Femur (tissue), 1 donor: ENCODE results near the gene PTX4.

Source experiments
- DNase-seq: peaks from one replicate; pipeline ENCODE4 v3.0.0-alpha.2; 2017

PTX4 gene, protein sequence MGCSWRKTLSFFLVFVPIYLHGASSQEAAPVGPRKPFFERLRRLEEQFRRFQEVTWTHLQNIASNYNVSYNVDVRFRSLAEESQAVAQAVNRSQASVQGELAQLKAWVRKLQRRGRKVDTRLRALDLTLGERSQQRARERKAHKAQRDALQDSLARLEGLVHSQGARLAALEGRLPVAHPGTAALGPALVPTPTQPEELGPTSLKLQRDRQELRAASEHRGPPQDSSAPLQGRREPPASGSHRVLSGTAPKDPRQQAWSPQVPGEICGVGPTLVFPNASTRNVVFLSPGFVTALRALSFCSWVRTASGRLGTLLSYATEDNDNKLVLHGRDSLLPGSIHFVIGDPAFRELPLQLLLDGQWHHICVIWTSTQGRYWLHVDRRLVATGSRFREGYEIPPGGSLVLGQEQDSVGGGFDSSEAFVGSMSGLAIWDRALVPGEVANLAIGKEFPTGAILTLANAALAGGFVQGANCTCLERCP

DNA sequence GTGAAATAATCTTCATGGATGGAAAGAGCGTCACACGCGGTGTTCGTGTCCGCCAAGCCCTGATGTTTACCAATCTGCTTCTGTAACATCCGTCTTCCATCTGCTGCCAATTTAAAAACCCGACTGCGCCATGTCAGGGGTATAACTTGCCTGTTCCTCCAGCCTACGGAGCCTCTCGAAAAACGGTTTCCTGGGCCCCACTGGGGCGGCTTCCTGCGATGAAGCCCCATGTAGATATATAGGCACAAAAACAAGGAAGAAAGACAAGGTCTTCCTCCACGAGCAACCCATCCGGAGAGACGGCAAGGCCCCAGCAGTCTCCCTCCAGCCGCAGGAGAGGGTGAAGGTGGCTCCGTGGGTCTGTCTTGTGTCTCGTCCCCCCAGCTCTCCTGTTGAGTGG lies at the start of gene PTX4:
Gene PTX4 (minus strand): TSS at position 326 of the 400 bp plus-strand sequence. CDS start 35 bp downstream, at position 291.
- no peak for DNase-seq

DNA sequence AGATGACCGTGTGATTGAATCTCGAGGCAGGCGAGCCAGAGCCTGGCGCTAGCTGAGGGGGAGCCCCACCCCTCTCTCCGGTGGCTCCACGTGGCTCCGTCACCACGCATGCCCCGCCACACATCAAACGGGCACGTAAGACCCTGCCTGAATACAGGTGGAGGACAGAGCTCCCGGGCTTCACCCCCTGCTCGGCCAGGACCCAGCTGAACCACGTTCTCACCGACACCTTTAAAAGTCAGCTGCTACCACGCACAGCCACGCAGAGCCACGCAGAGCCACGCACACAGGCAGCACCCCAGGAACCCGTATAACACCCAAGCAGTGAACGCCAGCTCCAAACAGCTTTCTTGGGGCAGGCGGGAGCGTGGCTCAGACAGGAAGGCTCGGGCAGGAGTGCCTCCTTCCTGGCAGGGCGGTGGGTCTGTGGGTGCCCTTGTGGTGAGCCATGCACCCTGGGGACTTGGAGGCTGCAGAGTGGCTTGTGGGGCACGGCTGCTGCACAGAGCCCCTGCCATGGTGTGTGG lies 49.1 kb upstream of the PTX4 start:
- peak; percentile 26 for DNase-seq

DNA sequence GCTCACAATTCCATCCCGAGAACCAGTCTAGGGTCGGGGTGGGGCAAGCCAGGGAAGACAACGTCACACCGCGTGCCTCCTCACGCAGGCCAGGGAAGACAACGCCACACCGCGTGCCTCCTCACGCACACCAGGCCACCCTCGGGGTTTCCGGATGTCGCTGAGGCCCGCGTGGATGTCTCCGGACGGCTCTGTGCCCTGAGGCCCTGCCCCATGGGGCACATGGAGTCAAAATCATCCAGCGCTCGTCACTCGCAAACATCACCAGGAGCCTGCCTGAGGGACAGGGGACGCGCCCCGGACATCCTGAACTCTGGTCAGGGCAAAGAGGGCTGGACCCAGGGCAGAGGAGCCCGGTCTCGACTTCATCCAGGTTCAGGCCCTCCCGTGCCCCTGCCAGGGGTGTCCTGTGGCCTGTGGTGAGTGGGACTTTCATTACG lies 48.4 kb upstream of the PTX4 start:
- DNase-seq: peak; percentile 13

DNA sequence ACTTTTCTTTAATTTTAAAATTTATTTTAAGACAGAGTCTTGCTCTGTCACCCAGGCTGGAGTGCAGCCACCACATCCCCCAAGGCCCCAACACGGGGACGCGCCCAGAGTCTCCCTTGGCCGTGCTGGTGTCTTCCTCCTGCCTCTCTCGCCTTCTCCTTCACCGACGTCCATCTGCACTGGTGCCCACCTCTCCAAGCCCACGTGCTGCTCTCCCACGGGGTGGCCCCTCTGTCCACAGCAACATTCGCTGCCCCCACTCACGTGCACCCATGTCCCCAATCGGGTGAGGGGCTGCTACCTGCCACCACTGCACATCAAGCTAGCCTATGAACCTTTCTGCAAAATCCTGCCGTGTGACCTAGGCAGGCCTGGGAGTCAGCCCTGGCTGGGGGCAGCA lies 47.9 kb upstream of the PTX4 start:
- no peak for DNase-seq

DNA sequence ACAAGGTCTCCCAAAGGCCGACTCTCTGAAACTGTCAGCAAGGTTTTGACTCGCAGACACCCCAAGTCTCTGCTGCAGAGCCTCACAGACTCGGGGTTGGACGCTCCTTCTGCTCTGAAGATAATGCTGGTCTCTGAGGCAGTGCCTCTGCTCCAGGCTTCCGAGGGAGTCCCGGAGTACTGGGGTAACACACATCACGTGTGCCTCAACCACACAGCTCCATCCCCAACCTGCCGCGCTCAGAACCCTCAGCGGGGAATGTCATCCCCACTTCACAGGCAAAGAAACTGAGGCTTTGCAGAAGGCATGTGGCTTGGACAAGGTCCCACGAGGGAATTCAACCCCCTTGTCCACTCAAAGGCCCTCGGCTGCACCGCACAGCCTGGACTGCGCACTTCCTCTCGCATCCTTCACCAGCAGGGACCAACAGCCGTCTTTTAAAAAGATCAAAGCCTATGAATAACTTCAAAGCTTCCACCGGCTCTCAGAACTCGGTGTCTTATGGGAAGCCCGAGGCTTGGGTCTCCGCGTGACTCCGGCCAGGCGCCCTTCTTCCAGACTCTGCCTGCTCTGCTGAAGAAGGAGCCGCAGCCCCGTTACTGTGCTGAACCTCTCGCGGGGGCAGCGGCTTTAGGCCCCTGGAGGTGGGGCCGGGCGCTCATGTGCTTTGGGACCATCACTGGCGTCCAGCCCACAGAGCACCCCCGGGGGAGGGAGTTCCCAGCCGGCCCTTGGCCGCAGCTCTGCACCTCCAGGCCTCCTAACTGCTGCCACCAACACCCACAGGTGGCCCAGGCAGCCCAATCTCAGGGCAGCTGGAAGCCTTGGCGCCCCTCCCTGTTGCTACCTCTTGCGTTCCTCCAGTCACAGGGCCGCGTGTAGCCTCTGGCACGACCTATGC lies 46.9 kb upstream of the PTX4 start:
- DNase-seq: no peak

DNA sequence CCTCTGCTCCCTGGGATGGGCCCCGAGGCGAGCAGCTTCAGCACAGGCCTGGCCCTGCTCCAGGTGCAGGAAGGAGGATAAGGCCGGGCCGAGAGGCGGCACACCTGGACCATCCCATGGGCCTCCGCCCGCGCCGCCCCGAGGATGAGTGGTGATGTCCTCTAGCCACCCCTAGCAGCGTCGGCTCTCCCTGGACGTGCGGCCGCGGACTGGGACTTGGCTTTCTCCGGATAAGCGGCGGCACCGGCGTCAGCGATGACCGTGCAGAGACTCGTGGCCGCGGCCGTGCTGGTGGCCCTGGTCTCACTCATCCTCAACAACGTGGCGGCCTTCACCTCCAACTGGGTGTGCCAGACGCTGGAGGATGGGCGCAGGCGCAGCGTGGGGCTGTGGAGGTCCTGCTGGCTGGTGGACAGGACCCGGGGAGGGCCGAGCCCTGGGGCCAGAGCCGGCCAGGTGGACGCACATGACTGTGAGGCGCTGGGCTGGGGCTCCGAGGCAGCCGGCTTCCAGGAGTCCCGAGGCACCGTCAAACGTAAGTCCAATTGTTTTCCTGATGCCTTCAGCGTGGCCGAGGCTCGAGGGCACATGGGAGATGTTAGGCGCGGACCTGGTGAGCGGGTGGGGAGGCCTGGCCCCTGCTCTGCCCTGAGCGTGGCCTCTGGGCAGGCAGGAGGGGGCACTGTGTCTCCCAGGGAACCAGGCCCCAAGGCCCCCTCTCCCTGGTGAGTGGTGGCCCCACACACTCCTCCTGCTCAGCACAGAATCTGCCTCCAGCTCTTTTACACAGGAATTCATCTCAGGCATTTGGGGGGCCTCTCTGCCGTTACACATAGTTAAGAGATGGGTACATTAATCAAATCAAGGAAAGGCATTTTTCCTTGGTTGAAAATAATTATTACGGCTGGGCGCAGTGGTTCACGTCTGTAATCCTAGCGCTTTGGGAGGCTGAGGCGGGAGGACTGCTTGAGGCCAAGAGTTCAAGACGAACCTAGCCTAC lies 45.6 kb upstream of the PTX4 start:
- DNase-seq: no peak

DNA sequence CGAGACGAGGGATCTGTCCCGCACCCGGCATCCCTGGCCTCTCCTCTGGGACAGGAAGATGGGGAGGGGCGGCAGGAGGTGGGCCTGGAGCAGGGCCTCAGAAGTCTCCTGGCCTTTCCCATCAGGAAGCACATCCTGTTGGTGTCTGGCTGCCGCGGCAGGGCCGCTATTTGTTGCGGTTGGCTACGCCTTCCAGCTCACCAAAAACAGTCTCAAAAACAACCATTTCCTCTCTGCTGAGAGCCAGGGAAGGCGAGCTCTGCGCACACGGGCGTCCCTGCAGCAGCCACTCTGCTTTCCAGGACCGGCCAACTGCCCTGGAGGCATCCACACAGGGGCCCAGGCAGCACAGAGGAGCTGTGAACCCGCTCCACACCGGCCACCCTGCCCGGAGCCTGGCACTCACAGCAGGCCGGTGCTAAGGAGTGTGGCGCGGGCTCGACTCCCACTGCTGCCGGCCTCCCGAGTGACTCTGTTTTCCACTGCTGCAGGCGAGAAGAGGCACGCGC lies 44.8 kb upstream of the PTX4 start, which contains the start of gene TMEM204:
Gene TMEM204 (plus strand): TSS at position 224 of the 509 bp plus-strand sequence. CDS start 610 bp downstream, outside the sequence.
- DNase-seq: peak; percentile 87

DNA sequence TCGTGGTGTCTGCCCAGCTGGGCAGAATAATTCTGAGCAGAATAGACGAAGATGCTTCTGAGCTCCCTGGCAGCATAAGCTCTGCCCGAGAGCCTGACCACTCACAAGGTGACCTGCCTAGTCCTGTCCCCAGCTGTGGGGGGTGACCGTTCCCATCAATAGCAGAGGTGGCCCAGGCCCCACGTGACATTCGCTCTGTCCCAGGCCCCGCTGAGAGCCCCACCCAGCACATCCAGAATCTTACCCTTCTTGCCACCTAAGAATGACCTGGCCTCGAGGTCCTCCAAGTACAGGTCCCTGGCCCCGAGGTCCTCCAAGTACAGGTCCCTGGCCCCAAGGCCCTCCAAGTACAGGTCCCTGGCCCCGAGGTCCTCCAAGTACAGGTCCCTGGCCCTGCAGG lies 44.0 kb upstream of the PTX4 start:
- DNase-seq: no peak

DNA sequence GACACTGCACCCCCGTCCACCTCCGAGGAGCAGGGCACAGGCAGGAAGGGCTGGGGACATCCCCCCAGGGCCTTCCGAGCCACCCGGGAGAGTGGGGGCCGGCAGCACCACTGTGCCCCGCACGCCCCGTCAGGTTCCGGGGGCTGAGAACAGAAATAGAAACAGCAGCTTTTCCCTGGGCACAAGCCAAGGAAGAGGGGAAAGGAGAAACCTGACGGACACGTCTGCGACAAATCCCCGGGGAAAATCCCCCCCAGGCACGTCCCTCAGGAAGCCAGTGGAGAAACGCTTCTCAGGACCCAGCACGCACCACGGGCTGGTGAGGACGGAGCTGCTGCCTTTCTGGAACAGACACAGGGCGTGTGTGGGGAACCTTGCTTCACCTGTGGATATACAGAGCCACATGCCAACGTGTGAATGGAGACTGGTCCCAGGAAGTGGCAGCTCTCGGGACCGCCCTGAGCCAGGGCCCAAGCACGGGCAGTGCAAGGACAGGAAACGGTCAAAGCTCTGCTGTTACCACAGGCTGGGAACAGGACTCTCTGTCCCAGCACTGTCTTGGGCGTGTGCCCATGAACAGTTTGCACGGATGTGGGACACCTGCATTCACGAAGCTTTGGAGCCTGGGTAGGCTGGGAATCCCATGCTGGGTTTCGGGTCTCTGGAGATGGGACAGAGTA lies 43.5 kb upstream of the PTX4 start:
- peak; percentile 55 for DNase-seq

DNA sequence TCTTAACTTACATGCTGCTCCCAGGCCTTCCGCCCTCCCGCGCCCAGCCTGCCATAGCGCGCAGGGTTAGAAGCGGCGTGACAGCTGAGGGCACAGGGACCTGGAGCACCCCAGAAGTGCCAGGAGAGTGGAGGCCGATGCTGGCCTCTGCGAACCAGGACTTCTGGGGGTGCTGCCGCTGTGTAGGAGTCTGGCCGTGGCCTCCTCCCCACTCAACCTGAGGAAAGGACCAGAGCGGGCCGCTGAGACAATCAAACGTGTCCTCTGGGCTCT lies 42.8 kb upstream of the PTX4 start:
- DNase-seq: no peak

DNA sequence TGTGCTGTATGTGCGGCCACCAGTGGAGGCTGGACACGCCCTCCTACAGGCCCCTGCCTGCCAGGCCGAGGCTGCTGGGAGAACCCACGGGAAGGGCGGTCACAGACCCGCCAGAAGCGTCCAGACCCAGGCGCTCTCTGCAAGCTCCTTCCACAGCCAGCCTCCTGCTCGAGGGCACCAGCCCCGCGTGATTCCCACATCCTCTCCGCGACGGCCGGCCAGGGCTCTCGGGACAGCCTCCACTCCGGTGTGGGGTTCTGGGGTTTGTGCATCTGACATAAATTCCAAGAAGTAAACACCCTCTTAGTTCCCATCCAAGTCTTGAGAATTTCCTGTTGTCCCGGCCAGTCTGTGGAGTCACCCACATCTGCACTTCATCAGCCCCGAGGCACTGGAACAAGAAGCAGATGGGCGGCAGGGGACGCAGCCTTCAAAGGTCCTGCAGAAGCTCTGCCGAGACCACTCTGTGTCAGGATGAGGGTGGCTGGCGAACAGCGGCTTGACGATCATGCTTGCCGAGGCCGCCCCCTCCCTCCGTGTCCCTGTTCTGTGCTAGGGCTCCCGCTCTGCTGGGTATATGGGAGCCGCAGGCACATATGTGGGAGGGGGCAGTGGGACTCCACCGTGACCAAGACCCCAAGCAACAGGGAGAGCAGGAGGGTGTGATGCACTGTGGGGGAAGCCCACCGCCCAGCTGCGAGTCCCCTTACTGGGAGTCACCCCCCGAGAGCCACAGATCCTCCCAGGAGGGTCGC lies 42.3 kb upstream of the PTX4 start:
- peak; percentile 79 for DNase-seq

DNA sequence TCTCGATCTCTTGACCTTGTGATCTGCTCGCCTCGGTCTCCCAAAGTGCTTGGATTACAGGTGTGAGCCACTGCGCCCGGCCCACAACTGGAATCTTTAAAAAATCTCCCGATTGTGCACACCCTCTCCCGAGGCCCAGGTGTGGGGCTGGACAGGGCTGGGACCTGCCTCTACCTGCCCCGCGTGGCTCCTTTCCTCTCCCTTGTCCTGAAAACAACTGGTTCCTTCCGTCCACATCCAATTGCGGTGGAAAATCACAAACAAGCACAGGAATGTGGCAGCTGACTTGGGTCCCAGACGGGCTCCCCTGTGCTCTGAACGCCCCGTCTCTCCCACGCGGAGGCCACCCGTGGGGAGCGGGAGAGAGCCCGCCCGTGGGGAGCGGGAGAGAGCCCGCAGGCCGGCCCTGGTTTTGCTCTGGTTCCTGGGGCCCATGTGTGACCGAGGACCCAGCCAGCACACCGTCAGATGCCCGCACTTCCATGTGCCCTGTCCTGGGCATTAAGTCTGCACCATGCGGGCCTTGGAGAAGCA lies 41.7 kb upstream of the PTX4 start:
- DNase-seq: no peak

DNA sequence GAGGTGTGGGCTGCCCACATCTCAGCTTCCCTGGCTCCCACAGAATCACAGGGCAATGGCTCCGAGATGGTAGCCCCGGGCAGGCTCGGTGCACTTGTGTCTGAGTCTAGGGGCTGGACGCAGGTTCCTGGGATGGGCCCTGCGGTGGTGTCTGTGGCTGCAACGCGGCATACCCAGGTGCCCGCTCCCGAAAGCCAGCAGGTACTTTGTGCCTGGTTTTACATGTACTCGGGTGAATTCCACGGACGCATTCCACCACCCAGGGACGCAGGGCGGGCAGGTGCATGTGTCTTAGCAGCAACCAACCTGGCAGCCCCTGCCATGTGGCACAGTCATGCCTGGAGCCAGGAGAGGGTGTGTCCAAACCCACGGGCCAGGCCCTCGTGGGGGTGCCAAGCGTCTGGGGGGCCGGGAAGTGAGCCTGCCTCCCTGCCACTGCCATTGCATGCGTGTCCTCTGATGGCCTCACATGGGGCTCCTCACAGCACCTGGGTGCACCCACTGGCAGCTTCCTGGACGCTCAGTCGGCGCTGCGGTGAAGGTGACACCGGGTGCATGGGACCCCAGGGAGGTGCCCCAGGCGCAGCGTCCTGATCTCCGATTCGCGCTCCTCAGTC lies 40.3 kb upstream of the PTX4 start:
- no peak for DNase-seq

DNA sequence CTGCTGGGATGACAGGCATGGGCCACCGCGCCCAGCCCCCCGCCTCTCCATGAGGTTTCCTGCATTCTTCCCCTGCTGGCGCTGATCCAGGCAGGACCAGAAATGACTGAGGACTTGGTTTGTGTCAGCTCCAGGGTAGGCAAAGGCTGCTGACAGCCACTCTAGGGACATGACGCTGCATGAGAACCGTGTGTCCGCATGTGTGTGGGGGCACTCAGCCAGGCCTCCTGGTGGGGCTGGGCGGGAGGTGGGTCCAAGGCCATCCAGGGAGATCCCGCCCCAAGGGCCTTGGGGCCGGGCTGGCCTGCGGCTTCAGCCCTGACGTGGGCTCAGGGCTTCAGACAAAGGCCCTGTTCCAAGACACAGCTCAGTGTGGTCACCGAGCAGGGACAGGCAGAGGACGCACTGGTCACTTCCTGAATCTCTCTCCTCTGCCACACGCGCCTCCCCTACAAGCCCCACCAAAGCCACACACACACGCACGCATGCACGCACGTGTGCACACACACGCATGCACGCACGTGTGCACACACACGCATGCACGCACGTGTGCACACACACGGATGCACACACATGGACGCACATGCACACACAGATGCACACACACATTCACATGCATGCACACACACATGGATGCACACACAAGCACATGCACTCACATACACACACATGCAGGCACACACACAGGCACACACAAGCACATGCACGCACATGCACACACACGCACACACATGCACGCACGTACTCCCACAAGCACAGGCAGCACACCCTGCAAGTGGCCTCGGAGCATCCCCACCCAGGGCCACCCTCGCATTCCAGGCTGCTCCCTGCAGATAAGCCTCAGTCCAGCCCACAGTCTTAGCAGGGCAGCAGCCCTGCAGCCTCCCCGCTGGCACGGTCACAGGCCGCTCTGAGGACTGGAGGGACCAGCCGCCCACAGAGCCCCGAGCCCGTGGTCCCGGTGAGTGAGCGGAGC lies 39.4 kb upstream of the PTX4 start:
- peak; percentile 67 for DNase-seq

DNA sequence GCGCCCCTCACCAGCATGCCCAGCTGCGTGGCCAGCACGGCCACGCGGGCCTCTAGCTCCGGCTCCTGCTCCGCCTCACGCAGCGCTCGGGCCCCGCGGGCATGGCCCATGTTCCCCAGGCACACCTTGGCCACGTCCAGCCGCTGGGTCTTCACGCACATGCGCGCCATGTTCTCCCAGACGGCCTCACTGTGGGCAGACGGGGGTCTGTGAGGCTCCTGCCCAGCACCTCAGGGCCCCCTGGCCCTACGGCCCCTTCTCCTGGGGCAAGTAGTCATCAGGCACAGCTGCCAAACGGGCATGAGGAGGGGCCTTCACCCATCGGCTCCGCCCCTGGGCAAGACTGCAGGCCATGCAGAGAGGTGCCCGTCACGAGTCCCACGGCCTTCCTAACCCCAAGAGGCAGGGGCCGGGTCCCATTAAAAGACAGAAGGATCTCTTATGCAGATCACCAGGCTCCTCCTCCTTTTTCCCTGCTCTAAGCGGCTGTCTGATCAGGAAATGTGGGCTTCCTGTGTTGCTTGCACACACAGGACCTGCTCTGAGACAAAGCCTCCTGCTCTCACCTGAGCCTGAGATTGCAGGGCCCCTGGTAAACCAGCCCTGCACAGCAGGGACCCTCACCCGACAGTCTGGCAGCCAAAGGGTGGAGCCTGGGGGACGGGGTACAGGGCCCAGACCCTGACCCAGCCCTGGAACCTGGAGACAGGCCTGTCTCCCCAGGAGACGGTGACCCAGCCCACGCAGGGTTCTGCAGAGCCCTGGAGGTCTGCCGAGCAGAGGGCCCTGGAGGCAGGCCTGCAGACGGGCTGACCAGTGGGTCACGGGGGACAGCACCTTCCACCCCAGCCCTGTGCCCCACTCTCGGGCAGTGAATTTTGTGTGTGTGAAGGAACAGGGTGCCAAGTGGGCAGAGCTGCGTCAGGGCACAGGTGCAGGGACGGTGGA lies 38.1 kb upstream of the PTX4 start:
- DNase-seq: no peak

DNA sequence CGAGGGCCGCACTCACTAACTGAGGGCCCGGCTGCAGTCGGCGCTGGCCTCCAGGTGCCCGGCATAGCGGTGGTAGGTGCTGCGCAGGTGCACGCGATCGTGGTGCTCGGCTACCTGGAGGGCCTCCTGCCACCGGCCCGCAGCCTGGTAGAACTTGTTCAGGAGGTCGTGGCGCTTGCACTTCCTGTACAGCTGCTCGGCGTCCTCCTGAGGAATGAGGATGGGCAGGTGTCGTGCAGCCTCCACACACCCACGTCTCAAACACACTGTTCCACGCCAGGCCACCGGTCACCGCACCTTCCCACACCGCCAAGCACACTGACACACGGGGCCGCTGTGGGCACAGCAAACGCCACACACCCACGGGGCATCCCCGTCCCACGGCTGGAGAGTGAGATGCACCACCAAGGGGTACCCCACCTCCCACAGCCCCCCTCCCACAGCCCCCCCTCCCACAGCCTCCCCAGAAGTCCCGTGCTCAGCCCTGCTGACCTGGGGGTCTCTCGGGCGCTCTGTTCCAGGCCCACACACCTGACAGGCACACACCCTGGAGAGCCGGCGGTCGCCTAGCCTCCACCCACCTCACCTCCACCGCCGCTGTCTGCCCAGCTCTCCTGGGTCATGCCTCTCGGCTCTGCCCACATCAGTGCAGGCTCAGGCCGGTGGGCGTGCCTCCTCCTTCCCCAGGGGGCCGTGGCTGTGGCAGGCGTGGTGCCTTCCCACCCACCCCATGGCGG lies 37.3 kb upstream of the PTX4 start:
- DNase-seq: no peak

DNA sequence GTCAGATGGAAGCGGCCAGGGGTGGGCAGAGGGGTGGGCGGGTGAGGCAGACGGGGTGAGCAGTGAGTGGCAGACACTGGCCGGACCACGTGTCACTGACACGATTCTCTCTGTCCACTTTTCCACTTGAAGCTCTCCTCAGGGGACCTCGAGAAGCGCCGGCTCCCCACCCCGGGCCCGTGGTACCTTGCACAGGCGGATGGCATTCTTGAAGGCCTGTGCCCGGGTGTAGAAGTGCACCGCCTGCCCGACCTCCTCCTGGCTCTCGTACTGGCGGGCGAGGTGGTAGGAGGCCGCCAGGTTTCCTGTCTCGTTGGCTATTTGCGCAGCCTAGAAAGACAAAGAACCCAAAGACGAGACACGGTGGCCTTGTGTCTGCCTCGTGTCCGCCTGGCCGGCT lies 35.6 kb upstream of the PTX4 start:
- DNase-seq: no peak
